ENCODE data around the gene NFAM1. TPM values are rescaled to one million over a fixed set of nuclear protein-coding genes. Genes with fewer than 3 reads are reported as not detected.
A peak's percentile ranks its signal among the peaks of the same experiment; 100 is the strongest.

NFAM1 gene
- total RNA-seq, 2 donors from 2014 or later = 0.19 to 0.31 TPM

DNA sequence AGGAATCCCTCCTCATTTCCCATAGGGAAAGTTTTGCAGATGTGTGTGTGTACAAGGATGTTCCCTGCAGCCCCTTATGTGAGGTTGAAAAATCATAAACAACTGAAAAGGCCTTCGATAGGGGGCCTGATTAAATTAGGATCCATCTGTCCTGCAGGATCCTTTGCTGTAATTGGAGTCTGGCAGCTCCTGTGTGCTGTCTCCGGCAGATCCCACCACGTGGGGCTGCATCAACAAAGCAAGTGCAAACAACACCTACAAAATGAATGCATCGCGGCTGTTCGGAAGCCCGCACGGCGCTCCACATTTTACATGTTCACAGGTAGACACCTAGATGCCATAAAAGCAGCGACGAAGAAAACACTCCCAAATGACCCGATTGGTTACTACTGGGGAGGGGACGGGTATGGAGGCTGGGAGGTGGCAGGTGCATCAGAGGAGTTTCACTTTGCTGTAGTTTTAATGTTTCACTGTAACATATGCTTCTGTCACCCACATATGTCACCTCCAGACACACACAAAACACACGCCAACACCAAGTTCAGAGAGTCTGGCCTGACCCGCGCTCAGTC is 52.2 kb downstream of the NFAM1 start:
- no peaks in the 10 kb centered on the region for H3K9me3 Mint-ChIP-seq
- H3K27ac Mint-ChIP-seq = no peak overlapping the region
- DNase-seq (no peak), ATAC-seq (replicated peaks in 1 of 2) (no peak)
- H3K4me3 Mint-ChIP-seq = no peak overlapping the region
- H3K4me1 Mint-ChIP-seq (ENCODE audit: low read depth) = no peaks in the 10 kb centered on the region
- no peaks in the 10 kb centered on the region for H3K36me3 Mint-ChIP-seq (ENCODE audit: insufficient read depth in 2 of 2)
- H3K27me3 Mint-ChIP-seq (ENCODE audit: low read depth) = no peaks in the 10 kb centered on the region

DNA sequence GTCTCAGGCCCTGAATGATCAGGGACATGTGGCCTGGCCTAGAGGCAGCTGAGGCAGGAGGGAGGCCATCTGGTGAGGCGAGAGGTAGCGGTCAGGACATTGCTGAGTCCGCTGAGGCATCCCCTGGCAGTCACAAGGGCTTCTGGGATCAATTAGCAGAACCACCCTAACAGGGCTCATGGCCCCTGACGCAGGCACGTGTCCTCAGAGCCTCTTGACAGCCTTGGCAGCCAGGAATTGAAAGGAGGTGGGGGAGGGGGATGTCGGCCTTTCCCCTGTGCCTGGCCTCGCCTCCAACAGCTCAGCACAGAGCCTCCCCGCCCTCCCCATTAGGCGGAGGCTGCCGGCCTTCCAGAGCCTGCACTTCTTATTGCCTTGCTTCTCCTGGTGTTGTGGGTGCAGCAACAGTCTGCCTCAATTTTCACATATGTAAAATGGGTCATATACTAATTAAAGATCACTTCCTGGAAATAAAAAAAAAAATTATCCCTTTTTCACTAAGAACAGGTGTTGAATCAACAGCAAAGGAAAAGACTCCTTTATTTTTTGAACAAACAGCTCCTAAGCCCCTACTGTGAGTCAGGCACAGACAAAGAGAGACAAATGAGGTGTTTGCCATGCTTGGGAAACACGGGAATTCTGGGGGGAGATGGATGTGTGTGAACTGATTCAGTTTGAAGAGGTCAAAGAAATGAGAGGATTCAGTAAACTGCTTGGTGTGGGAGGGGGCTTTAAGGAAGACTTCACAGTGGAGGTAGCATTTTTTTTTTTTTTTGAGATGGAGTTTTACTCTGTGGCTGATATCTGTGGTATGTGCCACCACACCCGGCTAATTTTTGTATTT is 55.3 kb downstream of the NFAM1 start:
- Mint-ChIP-seq H3K27ac (no peak overlapping the region), H3K36me3 (ENCODE audit: insufficient read depth in 2 of 2) (no peaks in the 10 kb centered on the region), H3K4me1 (ENCODE audit: low read depth) (no peaks in the 10 kb centered on the region), H3K9me3 (no peaks in the 10 kb centered on the region), H3K4me3 (no peak overlapping the region), H3K27me3 (ENCODE audit: low read depth) (no peaks in the 10 kb centered on the region)
- DNase-seq = no peak
- ATAC-seq (replicated peaks in 1 of 2) = no peak

DNA sequence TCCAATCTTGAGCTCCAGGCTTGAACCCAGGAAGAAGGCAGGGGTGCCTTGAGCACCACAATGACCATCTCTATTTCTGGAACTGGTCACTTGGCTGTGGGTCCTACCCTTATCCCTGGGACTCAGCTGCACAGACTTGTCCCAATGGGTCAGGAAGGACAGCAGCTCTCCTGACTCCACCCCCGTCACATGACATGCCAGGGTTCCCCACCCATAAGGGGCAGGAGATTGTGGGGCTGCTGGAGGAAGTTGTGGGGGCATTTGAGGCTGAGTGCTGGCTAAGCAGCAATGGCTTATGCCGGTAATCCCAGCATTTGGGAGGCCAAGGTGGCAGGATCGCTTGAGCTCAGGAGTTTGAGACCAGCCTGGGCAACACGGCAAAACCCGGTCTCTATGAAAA is 56.2 kb downstream of the NFAM1 start:
- Mint-ChIP-seq H3K4me3 (no peak overlapping the region), H3K27ac (no peak overlapping the region), H3K9me3 (no peaks in the 10 kb centered on the region), H3K27me3 (ENCODE audit: low read depth) (no peaks in the 10 kb centered on the region), H3K4me1 (ENCODE audit: low read depth) (no peaks in the 10 kb centered on the region), H3K36me3 (ENCODE audit: insufficient read depth in 2 of 2) (no peaks in the 10 kb centered on the region)
- ATAC-seq (replicated peaks in 1 of 2) (no peak), DNase-seq (no peak)

DNA sequence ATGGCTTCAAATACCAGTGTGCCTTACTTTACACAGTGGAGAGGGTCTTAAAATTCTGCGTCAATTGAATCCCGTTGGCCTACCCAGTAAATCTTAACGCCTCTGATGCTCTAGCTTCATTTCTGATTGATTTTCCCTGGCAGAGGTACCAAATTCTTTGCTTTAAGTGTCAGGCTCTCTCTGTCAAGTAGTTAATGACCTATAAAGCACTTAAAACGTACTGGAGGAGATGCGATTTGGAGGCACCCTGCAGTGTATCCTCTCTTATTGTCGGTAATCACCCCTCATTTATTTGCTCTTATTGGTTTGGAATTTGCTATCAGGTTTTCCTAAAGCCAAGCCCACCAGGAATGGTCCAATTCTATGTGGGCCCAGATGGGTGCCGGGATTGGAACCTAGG is 59.2 kb downstream of the NFAM1 start:
- no peak overlapping the region for H3K4me3 Mint-ChIP-seq
- H3K27ac Mint-ChIP-seq = no peak overlapping the region
- H3K9me3 Mint-ChIP-seq = no peaks in the 10 kb centered on the region
- peaks cover 10% of the 10 kb centered on the region for H3K4me1 Mint-ChIP-seq (ENCODE audit: low read depth)
- H3K27me3 Mint-ChIP-seq (ENCODE audit: low read depth) = peaks cover 8% of the 10 kb centered on the region
- no peak for ATAC-seq (replicated peaks in 1 of 2)
- H3K36me3 Mint-ChIP-seq (ENCODE audit: insufficient read depth in 2 of 2) = no peaks in the 10 kb centered on the region
- DNase-seq = no peak

DNA sequence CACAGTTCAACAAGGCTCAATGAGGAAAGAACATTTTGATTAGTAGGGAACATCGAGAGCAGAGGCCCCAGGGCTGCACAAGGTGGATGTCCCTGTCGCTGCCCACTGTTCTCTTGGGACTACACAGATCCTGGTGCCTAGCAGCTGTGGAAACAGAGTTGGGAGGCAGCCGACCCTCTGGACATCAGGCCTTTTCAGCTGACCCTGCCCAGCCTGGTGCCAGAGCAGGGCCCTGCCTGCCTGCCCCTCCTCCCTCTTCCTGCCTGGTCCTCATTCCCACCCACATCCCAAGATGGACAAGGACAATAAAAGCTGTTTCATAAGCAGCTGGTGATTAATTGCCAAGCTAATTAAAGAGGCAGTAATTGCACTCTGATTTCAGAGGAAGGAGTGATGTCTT is 60.7 kb downstream of the NFAM1 start:
- DNase-seq = no peak
- H3K36me3 Mint-ChIP-seq (ENCODE audit: insufficient read depth in 2 of 2) = no peaks in the 10 kb centered on the region
- H3K27ac Mint-ChIP-seq = no peak overlapping the region
- no peaks in the 10 kb centered on the region for H3K9me3 Mint-ChIP-seq
- H3K27me3 Mint-ChIP-seq (ENCODE audit: low read depth) = peaks cover 21% of the 10 kb centered on the region
- no peak overlapping the region for H3K4me3 Mint-ChIP-seq
- no peak for ATAC-seq (replicated peaks in 1 of 2)
- H3K4me1 Mint-ChIP-seq (ENCODE audit: low read depth) = peaks cover 17% of the 10 kb centered on the region

DNA sequence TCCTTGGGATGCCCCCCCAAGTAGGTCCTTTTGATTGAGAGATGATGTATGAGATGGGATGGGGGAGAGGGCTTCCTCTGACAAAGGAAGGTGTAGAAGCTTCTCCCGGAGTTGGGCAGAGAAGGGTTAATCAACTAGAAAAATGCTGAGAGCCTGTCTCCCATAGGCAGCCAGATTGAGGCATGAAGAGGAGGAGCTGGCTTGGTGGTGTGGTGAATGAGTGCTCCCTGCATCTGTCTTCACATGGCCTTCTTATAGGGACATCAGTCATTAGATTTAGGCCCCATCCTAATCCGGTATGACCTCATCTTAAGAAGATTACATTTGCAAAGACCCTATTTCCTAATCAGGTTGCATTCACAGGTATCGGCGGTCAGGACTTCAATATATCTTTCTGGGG is 61.1 kb downstream of the NFAM1 start:
- ATAC-seq (replicated peaks in 1 of 2) = no peak

DNA sequence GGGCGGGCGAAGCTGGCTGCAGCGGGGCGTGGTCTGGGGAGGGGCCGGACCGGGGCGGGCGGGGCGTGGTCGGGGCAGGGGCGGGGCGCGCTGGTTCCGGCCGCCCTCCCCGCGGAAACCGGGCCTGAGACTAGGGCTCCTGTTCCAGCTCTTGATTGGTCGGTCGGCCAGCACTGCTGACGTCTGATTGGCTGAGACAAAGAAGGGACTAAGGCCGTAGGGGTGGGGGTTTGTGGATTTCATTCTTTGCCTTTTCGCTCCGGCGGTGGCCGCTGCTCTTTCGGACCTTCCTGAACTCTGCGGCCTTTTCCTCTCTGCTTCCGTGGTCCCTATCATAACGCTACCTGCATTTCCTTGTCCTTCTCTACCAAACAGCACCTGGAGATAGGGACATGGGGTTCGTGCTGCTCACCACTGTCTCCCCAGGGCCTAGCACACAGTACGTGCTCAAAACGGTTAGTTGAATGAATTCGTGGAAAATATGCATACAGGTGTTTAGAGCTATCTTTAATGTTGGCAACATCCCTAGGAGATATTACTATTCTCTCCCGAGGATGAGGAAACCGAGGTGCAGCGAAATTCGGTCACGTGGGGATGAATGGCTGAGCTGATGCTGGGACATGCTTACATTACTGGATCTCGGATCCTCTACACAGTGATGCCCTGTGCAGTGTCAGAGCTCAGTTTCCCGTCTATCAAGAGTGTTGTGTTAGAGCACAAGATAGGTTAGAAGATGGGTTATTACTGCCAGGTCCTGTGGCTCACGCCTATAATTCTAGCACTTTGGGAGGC is 62.8 kb downstream of the NFAM1 start:
- Mint-ChIP-seq H3K36me3 (ENCODE audit: insufficient read depth in 2 of 2) (no peaks in the 10 kb centered on the region), H3K27ac (no peak overlapping the region)

More for the DNA sequence above, 61.1 kb downstream of the NFAM1 start:
- Mint-ChIP-seq H3K36me3 (ENCODE audit: insufficient read depth in 2 of 2) (no peaks in the 10 kb centered on the region), H3K27me3 (ENCODE audit: low read depth) (peaks cover 24% of the 10 kb centered on the region), H3K4me3 (no peak overlapping the region), H3K4me1 (ENCODE audit: low read depth) (peaks cover 17% of the 10 kb centered on the region), H3K9me3 (no peaks in the 10 kb centered on the region), H3K27ac (no peak overlapping the region)
- no peak for DNase-seq

DNA sequence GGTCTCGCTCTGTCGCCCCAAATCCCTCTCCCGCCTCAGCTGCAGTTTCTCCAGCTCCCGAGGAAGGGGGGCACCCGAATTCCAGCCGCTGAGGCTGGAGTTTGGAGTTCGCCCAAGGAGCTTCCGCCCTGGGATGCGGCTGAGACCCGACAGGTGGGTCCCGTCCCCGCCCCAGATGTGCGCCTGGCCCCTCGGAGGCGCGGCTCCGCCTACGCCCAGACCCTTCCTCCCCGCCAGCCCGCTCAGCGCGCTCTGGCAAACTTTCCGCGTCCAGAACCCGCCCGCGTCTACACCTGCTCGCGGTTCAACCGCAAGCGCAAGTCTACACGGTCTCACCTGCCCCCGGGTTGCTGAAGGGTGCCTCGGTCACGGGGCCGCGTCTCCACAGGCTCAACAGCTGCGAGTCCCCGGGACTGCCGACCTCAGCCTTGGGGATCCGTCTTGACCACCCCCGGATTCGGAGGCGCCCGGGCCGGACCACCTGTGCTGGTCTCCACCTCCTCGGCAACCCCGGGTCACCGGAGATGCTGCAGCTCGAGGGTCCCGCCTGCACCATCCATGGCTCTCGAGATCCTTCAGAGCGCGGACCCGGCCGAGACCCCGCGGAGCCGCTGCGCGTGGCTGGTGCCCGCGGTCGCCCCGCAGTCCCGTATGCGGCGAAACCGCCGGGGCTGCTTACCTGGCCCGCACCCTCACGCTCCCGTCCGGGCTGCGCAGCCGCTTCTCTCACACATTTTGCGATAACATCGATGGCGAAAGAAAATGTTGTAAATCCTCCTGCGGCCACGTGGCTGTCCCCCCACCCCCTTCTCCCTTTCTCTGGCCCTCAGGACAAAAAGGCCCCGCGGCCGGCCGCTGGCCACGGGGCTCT is 63.6 kb downstream of the NFAM1 start:
- H3K4me1 Mint-ChIP-seq (ENCODE audit: low read depth) = peaks cover 17% of the 10 kb centered on the region
- no peaks in the 10 kb centered on the region for H3K36me3 Mint-ChIP-seq (ENCODE audit: insufficient read depth in 2 of 2)
- H3K9me3 Mint-ChIP-seq = no peaks in the 10 kb centered on the region
- peak overlapping the region; percentile 82 to 97 for H3K4me3 Mint-ChIP-seq
- ATAC-seq (replicated peaks in 1 of 2) (peak; percentile 42 to 50), DNase-seq (peak; percentile 31 to 32)
- H3K27me3 Mint-ChIP-seq (ENCODE audit: low read depth) = peaks cover 34% of the 10 kb centered on the region
- H3K27ac Mint-ChIP-seq = no peak overlapping the region

More for the DNA sequence above, 62.8 kb downstream of the NFAM1 start:
- DNase-seq = peak; percentile 88 to 91
- peaks cover 17% of the 10 kb centered on the region for H3K4me1 Mint-ChIP-seq (ENCODE audit: low read depth)
- H3K9me3 Mint-ChIP-seq = no peaks in the 10 kb centered on the region
- H3K4me3 Mint-ChIP-seq = peak overlapping the region; percentile 82 to 97
- H3K27me3 Mint-ChIP-seq (ENCODE audit: low read depth) = peaks cover 34% of the 10 kb centered on the region
- ATAC-seq (replicated peaks in 1 of 2) = peak; percentile 97 to 98

DNA sequence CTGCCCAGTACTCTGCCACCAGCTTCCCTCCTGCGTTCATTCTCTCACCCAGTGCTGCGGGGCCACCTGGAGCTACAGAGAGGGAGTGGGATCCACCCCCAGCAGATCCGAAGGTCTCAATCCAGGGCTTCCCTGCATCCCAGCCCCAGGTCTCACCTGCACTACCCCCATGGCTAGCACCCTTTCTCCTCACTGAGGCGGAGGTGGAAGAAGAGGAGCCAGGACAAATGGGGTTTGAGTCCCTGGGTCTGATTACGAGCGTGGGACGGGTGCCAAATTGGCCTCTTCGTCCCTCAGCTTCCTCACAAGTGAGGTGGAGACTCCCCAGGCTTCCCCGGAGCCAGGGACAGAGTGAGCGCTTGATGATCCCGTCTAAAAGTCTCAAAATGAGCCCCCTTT is 64.2 kb downstream of the NFAM1 start:
- Mint-ChIP-seq H3K9me3 (no peaks in the 10 kb centered on the region), H3K4me3 (peak overlapping the region; percentile 82 to 97), H3K27me3 (ENCODE audit: low read depth) (peaks cover 34% of the 10 kb centered on the region), H3K36me3 (ENCODE audit: insufficient read depth in 2 of 2) (no peaks in the 10 kb centered on the region), H3K4me1 (ENCODE audit: low read depth) (peaks cover 17% of the 10 kb centered on the region), H3K27ac (no peak overlapping the region)
- DNase-seq (no peak), ATAC-seq (replicated peaks in 1 of 2) (no peak)

DNA sequence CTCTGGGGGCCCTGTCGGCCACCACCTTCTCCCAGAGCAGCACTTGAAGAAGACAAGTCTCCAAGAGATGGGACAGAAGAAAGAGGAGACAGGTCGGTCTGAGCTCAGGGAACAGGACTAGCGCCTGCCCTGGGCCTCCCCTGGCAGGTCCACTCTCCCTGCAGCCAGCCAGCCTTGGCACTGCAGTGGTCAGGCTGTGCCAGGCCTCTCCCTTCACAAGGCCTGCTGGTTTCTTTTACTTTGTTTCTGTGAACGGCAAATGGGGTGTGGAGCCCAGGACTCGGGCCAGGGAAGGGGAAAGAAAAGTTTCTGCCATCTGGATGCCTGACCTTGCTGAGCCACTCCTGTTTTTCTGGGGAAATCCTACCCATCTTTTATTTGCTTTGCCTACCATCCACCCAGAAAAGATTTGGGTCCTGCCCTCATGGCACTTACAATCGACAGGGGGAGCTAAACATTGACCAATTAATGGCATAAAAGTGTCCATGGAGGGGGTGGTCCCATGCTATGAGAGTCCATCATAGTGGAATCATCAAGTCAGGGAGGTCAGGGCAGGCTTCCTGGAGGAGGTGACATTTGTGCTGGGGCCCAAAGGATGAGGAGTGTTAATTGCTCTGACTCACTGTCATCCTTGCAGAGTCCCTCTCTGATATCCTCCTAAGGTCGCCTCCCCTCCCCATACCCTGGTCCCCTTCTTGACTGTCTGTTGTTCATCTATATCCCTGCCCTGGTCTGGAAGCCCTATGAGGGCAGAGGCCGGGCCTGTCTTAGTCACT is 65.2 kb downstream of the NFAM1 start:
- Mint-ChIP-seq H3K4me1 (ENCODE audit: low read depth) (peaks cover 17% of the 10 kb centered on the region), H3K36me3 (ENCODE audit: insufficient read depth in 2 of 2) (no peaks in the 10 kb centered on the region), H3K4me3 (peak overlapping the region in 1 of 2 donors; percentile 42), H3K27ac (no peak overlapping the region), H3K9me3 (no peaks in the 10 kb centered on the region), H3K27me3 (ENCODE audit: low read depth) (peaks cover 40% of the 10 kb centered on the region)
- DNase-seq = no peak
- no peak for ATAC-seq (replicated peaks in 1 of 2)

DNA sequence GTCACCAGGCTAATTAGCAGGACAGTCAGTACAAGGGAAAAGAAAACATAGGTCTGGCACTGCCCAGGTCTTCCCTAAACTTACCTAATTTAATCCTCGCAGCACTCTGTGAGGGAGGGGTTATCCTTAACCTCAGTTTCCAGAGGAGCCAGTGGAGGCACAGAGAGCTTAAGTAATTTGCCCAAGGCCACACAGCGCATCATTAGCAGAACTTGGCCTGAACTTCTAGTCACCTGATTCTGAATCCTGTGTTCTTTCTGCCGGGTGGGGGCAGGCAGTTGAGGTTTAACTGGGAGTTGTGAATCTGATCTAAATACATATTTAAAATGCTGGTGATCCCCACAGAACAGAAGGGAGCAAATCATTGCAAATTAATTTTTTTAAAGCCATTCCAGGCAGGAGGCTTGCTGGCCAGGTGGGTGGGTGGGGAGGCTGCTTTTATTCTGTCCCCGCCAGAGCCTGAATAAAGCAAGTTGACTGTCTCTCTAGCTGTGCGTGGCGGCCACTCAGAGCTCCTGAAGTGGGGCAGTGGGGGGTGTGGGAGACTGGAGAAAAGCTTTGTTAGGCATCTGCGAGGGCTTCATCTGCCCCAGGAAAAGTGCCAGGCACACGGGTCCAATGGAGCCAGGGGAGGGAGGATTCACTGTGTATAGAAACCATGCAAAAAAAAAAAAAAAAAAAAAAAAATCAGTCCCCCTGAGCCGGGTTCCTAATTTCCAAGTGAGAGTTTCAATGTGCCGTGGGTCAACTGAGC is 66.1 kb downstream of the NFAM1 start:
- Mint-ChIP-seq H3K4me1 (ENCODE audit: low read depth) (peaks cover 17% of the 10 kb centered on the region), H3K27me3 (ENCODE audit: low read depth) (peaks cover 49% of the 10 kb centered on the region), H3K27ac (no peak overlapping the region), H3K9me3 (no peaks in the 10 kb centered on the region), H3K36me3 (ENCODE audit: insufficient read depth in 2 of 2) (no peaks in the 10 kb centered on the region), H3K4me3 (no peak overlapping the region)
- ATAC-seq (replicated peaks in 1 of 2) (no peak), DNase-seq (no peak)

Measured in activated T-cell treated with anti-CD3 and anti-CD28 coated beads, Interleukin-2, amount 50 U/mL, for 72 hours (primary cell).